ENCODE measurements around the gene MSX2.

The MSX2 gene

DNA sequence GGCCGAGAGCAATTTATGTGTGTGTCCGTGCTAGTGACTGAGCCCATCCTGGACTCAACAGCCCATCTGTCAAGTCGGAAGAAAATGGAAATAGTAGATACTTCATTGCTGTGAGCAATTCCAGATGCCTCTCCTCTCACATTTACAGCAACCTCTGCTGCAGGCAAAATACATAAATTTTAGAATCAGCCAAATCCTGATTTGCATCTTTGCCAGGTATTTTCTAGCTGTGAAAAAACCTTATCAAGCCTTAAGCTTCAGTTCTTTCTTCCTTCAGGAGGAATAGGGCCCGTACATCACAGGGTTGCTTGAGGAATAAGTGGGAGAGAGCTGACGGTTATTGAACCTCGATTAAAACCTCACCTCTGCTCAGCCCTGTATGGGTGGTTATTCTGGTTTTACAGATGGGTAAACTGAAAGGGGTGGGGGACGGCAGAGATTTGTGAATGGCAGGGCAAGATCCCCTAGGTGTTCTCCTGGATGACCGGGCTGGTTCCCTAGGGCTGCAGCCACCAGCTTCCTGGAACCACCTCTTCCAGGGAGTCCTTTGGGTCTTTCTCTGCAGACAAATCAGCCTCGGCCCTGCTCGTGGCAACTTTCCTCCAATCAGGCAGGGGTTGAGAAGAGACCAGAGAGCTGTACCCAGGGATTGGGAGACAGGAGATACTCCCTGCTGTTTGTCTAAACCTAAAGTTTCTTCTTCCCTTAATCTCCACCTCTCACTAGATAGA, 5.3 kb upstream of the MSX2 start:
- no peak for DNase-seq (ENCODE audit: low spot score)

DNA sequence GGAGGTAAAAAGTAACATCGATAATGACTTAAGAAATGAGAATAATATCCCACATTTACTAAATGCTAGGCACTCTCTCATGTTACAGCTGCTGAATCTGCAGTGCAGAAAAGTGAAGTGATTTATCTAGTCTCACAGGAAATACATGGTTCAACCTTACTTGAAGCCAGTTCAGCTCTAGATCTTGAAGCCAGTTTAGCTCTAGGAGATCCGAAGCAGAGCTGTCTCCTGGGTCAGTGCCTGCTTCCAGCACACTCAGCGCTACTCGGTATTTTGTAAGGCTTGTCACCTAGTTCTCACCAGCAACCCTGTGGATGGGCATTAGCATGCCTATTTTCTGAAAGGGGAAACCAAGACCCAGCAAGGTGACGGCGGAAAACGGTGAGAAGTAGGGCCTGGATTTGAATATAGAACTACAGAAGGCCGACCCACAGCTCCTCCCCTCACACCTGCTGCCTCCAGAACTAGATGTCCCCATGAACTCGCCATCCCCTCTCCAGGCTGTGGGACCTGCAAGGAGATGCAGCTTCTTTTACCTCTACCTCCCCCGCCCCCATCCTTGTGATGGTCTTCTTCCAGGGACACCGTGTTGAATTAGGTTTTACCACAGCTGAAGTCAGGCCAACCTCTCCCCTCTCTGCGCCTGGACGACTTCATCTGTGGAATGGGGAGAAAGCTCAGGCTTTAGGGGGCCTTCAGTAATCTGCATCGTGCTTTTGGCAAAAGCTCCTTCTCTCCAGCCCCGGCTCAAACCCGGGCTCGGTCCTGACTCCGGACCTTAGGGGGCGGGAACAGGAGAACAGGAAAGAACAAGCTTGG, 4.4 kb upstream of the MSX2 start:
- no peak for DNase-seq (ENCODE audit: low spot score)

DNA sequence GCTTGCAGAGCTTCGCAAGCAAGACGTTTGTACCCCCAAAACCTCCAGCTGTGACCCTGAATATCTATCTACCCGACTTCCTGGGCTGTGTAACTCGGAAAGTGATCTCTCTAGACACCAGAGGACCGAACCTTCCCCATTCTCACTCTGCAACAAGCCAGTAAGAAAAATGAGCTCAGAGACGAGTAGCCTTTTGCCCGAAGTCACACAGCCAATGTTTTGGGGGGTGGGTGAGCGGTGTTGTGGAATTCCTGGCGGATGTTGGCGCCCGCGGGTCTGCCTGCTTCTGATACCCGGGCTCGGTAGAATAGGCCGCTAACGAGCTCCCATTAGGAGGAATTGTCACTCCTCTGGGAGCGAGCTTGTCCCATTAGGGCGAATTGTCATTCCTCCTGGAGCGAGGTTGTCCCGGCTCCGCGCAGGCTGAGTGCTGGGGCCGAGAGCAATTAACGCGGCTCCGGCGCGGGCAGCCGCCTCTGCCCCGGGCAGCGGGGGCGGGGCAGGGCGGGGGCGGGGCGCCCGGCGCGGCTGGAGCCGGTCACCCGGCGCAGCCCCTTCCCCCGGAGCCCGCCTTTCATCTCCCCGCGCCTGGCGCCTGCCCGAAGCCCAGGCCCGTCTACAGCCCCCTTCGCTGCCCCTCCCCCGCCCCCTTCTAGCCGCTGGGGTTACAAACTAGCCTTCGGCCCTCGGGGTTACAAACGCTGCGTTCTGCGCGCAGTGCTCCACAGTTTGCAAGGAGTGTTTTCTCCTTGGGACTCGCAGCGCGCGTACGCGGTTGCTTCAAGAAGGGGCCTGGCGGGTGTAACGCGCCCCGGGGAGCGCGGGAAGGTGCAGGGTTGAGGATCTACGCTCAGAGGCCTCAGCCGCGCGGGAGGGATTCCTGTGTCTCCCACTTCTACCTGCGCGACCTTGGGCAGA, 3.5 kb upstream of the MSX2 start:
- no peak for DNase-seq (ENCODE audit: low spot score)

GRCh38 chr5:174721530-174722432, 2.6 kb upstream of the MSX2 start:
- no peak for DNase-seq (ENCODE audit: low spot score)

GRCh38 chr5:174722500-174722899, 1.9 kb upstream of the MSX2 start:
- no peak for DNase-seq (ENCODE audit: low spot score)

- no peak for DNase-seq (ENCODE audit: low spot score)
These were observed 935 bp upstream of the MSX2 start for GRCh38 chr5:174723315-174723978.

DNA sequence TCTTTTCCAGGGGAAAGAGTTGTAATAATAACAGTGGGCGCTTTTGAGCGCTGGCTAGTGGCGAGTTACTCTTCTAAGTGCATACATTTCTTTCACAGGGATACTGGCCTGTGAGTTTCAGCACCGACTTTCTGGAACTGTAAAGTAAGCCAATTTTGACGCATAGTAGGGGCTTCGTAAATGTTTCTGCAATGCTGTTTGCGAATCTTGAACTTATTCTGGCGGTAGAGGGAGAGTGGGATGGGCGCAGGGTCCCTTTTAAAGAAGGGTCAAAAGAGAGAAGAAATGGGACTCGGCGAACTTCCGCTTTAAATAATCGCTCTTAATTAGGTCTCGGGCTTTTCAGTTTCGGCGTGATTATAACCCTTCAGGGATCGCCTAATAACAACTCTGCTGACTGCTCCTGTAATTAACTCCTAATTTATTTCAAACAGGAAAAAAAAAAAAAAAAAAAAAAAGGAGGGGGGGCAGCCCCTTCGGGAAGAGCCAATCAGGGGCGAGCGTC, 351 bp upstream of the MSX2 start:
- no peak for DNase-seq (ENCODE audit: low spot score)

GRCh38 chr5:174725261-174725990, 1.0 kb downstream of the MSX2 start:
- DNase-seq (ENCODE audit: low spot score), result no peak

DNA sequence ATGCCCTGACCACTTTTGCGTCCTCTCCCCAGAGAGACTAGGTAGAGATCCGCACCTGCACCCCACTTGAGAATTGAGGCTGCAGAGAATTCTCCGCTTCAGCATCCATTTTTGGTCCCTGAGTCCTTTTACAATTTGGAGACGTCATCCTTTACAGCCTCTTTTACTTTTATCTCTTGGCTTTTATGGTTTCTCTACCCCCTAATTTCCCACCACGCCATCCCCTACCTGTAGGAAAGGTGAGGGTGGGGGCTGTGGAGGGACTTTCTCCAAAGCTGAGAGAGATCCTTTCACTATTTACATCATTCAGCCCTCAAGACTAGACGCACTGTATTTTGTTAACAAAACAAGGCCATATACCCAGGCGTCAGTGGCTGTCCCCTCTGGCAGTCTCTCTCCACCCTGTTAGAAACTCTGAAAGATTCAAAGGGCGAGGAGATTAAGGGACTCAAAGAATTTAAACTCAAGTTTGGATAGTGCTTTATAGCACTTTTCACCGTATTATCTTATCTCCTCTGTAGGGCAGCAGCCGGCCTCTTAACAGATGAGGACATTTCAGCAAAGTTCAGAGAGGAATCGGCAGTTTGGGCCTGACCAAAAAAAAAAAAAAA, 1.7 kb downstream of the MSX2 start:
- DNase-seq (ENCODE audit: low spot score), result no peak

DNA sequence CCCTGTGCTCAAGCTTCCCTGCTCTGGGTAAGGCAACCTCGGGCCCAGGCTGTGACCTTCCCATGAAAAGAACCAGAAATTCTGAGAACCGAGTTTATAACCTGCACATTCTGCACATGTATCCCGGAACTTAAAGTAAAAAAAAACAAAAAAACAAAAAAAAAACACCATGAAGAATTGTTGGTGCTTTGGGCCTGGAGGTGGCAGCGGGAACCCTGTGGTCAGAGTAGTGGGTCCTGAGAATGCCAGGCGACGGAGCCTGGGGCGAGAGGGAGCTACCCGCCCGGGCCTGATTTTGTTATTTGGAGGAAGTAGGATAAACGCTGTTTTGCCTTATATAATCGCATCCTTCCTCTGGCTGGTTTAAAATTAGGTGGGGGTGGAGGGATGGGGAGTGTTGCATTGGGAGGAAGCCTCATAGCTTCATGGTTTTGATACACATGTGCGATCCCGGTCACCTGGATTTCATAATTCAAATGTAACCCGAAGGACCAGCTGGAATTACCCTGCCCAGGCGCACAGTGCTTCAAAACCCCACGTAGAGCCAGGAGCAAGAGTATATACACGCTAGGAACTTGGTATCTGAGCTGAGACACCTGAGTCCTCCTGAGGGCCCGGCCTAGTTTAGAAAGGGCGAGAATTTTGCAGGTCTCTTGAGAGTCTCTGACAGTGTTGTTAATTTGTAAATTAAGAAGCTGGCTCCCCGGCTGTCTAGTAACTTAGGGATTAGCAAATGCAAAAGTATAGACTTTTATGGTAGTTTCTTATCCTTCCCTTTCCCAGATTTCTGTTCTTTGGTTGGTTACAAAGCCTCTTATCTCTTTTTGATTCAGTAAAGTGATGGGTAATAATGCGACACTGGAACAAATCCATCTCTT, 2.8 kb downstream of the MSX2 start:
- DNase-seq (ENCODE audit: low spot score), result no peak

- no peak for DNase-seq (ENCODE audit: low spot score)
These were observed 3.7 kb downstream of the MSX2 start for GRCh38 chr5:174727794-174728680.

DNA sequence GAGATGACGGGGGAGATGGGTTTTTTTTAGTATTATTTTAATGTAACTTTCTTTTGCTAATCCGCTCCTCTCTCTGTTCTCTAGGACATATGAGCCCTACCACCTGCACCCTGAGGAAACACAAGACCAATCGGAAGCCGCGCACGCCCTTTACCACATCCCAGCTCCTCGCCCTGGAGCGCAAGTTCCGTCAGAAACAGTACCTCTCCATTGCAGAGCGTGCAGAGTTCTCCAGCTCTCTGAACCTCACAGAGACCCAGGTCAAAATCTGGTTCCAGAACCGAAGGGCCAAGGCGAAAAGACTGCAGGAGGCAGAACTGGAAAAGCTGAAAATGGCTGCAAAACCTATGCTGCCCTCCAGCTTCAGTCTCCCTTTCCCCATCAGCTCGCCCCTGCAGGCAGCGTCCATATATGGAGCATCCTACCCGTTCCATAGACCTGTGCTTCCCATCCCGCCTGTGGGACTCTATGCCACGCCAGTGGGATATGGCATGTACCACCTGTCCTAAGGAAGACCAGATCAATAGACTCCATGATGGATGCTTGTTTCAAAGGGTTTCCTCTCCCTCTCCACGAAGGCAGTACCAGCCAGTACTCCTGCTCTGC, 4.8 kb downstream of the MSX2 start:
- no peak for DNase-seq (ENCODE audit: low spot score)

DNA sequence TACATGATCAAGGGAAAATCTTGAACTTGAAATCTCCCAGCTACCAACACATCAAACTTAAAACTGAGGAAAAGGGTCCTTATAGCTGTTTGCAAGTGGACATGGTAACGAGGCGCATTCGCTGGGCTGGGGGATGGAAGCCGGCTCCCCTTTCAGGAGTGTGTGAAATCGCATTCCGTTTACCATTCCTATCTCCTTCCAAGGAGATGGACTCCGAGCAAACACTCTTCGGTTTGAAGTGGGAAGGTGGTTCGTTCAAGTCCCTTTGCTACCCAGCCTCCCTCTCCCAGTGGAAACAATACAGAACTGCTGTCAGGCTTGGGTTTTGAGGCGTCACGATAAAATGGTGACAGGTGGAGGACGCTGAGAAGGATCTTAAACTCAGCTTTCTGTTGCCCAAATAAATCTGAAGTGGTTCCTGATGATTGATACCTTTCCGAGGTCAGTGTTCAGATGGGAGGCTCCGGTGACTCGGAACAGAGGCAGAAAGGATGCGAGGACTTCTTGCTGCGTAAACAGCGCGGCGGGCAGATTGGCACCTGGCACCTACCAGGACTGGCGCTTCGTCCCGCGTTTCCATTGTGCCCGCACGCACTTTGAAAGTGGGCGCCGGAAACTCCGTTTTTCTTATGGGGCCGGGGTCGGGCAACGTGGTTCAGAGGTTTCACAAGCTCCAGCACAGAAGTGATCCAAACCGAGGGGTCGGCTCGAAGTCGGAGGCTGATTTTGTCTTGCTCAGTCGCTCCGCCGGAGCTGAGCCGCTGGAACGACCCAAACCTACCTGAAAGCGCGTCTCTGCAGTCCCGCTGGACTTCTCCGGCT, 7.0 kb downstream of the MSX2 start:
- DNase-seq (ENCODE audit: low spot score), result no peak

GRCh38 chr5:174732036-174733020, 7.9 kb downstream of the MSX2 start:
- no peak for DNase-seq (ENCODE audit: low spot score)
